NAMALWA (cell line): ENCODE data around the gene AASDHPPT.

Experiments
- DNase-seq: peaks from one replicate; pipeline ENCODE4 v3.0.0-alpha.2; 2015; ENCODE audit warnings: low spot score

The AASDHPPT gene

GRCh38 chr11:106086850-106087249 lies 9.4 kb downstream of the AASDHPPT start:
- no peak for DNase-seq

- DNase-seq: peak; percentile 61
Observed at GRCh38 chr11:106087815-106088435, 10.5 kb downstream of the AASDHPPT start.

- no peak for DNase-seq
Observed at GRCh38 chr11:106088896-106089295, 11.4 kb downstream of the AASDHPPT start.

- no peak for DNase-seq
Observed at GRCh38 chr11:106091480-106092123, 14.1 kb downstream of the AASDHPPT start.

GRCh38 chr11:106092446-106092845 lies 15.0 kb downstream of the AASDHPPT start:
- DNase-seq: no peak

- DNase-seq: no peak
Observed at GRCh38 chr11:106098893-106099553, 21.6 kb downstream of the AASDHPPT start.

GRCh38 chr11:106101370-106101769 lies 23.9 kb downstream of the AASDHPPT start:
- DNase-seq: no peak

GRCh38 chr11:106101819-106102218 lies 24.4 kb downstream of the AASDHPPT start:
- DNase-seq: no peak

GRCh38 chr11:106105986-106106385 lies 28.5 kb downstream of the AASDHPPT start:
- DNase-seq: no peak

- no peak for DNase-seq
Observed at GRCh38 chr11:106121570-106122320, 44.3 kb downstream of the AASDHPPT start.

- no peak for DNase-seq
Observed at GRCh38 chr11:106127604-106128003, 50.1 kb downstream of the AASDHPPT start.

GRCh38 chr11:106128740-106129139 lies 51.3 kb downstream of the AASDHPPT start:
- DNase-seq: no peak

- DNase-seq: no peak
Observed at GRCh38 chr11:106131998-106132397, 54.5 kb downstream of the AASDHPPT start.

GRCh38 chr11:106132582-106133354 lies 55.3 kb downstream of the AASDHPPT start:
- no peak for DNase-seq

- peak; percentile 9 for DNase-seq
Observed at GRCh38 chr11:106133529-106133928, 56.1 kb downstream of the AASDHPPT start.

- no peak for DNase-seq
Observed at GRCh38 chr11:106137061-106137460, 59.6 kb downstream of the AASDHPPT start.

- no peak for DNase-seq
Observed at GRCh38 chr11:106137758-106138157, 60.3 kb downstream of the AASDHPPT start.
